ENCODE results near the gene TSPAN11.

The TSPAN11 gene

GRCh38 chr12:30961030-30961429, 34.5 kb downstream of the TSPAN11 start:
- DNase-seq (ENCODE audit: low read depth): no peak

- DNase-seq (ENCODE audit: low read depth): no peak
These were observed 35.5 kb downstream of the TSPAN11 start for GRCh38 chr12:30962047-30962446.

GRCh38 chr12:30963709-30964564, 37.4 kb downstream of the TSPAN11 start:
- no peak for DNase-seq (ENCODE audit: low read depth)

DNA sequence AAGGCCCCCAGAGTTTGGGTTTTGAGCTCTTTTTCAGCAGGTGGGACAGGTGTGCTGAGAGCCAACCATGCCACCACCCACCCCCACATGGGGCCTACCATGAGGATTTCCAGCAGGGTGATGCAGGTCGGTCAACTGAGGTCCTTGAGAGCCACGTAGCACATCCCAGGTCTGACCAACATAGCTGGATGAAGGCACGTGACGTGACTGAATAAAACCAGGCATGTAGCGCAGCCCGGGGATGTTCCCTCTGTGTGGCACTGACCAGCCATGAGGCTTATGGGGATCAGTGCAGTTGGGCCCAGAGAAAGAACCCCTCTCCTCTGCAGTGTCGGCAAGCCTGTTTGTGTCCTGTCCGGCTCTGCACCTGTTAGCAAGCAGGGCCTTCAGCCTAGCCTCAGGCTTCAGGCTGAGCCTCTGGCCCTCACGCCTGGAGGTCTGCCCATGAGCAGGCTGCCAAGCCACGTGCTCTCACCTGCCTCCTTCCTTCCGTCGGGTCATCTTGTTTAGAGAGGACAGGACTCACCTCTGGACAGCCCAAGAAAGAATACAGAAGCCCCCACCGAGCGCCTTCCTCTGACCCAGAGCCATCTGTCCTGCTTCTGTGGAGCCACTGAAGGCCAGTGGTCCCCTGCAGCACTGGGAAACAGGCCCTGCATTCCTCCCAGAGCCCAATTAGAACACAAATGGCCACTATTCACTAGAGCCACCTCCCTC, 38.5 kb downstream of the TSPAN11 start:
- no peak for DNase-seq (ENCODE audit: low read depth)

- no peak for DNase-seq (ENCODE audit: low read depth)
These were observed 39.1 kb downstream of the TSPAN11 start for GRCh38 chr12:30965613-30965985.

DNA sequence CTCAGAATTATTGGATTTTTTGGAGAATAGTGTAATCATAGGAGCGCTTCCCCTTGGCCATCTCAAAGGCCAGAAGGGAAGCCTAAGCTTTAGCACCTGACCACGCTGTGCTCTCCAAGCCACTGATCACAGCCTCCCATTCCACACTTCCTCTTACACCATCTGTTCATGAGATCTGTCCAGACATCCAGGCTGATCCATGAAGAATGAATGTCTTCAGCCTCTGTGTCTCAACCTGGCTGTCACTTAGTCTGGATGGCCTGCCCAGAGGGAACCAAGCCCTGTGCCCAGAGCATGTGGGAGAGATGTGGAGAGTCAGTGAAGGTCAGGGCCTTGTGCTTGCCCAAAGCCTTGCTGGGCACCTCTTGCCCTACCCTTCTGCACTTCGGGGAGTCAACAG, 40.5 kb downstream of the TSPAN11 start:
- DNase-seq (ENCODE audit: low read depth): no peak

GRCh38 chr12:30968211-30968610, 41.7 kb downstream of the TSPAN11 start:
- DNase-seq (ENCODE audit: low read depth): no peak

GRCh38 chr12:30969006-30969405, 42.5 kb downstream of the TSPAN11 start:
- no peak for DNase-seq (ENCODE audit: low read depth)

- DNase-seq (ENCODE audit: low read depth): no peak
These were observed 43.3 kb downstream of the TSPAN11 start for GRCh38 chr12:30969606-30970395.

DNA sequence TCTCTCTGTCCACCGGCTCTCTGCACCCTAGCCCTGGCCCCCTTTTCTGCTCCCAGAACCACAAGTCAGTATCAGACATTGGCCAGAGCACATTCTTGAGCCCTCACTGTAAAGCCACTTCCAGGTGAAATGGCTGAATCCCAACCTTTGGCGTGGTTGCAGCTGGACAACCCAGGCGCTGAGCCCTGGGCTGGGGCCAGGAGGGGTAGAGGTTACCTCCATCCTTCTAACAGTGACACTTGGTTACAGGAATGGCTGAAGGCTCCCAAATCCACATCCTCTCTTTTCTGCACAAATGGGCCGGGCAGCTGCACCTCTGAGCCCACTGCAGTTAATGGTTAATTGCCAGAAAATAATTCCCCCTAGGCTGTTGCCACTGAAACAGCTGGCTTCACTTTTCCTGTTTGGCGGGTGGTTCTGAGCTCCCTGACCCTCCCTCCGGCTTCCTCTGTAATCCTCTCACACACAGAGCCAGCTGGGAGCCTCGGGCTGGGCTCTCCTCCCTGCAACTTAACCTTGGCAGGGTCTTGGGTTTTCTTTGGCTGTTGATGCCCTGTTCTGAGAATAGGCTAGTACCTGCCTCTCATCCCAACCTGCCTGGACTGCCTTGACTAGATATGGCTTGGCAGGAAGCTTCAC, 44.1 kb downstream of the TSPAN11 start:
- no peak for DNase-seq (ENCODE audit: low read depth)

- DNase-seq (ENCODE audit: low read depth): no peak
These were observed 45.5 kb downstream of the TSPAN11 start for GRCh38 chr12:30972035-30972434.

DNA sequence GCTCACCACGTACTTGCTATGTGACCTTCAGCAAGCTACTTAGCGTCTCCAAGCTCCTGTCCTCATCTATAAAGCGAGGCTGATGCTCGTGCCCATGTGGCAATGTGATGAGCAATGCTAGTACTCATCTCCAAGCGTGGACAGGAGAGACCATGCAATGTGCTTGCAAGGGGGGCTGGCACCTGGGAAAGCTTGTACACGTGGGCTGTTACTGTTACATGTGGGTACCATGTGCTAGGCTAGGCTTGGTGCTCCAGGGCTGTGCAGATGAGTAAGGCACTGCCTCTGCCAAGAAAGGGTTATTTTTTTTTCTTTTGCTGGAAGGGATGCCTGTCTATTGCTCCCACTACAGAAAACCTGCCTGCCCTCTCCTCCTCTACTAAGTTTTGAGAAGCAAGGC, 46.6 kb downstream of the TSPAN11 start:
- no peak for DNase-seq (ENCODE audit: low read depth)

GRCh38 chr12:30973830-30974229, 47.3 kb downstream of the TSPAN11 start:
- no peak for DNase-seq (ENCODE audit: low read depth)

DNA sequence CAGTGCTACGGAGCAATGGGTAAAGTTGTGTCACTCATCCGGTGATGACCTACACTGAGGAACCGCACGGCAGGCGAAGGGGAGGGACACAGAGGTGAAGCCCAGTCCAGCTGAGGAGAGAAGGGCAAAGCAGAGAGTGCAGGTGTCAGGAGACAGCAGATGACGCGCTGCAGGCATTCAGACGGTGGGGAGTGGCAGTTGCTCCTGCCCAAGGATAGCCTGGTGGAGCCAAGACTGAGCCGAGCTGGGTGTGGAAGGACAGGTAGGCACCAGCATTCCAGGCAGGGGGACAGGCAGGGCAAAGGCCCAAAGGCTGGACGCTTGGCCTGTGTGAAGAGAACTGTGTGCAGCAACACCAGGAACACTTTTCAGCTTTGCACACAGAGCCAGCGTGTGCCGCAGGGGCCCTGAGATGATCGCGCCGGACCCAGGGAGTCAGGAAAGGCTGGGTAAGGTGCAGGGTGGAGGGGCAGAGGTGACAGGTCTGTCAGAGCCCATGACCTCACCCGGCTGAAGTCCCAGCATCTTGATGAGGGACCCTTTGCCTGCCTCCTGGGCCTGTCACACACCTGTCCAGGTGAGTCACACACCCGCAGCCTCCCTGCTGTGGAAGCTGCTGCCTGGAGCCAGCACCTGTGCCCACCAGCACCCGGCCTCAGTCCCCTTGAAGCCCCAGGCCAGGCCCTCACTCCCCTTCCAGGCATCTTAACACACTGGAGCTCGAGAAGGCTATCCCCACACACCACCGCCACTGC, 48.4 kb downstream of the TSPAN11 start:
- DNase-seq (ENCODE audit: low read depth): no peak

GRCh38 chr12:30975581-30975980, 49.0 kb downstream of the TSPAN11 start:
- DNase-seq (ENCODE audit: low read depth): no peak

GRCh38 chr12:30976206-30976605, 49.7 kb downstream of the TSPAN11 start:
- DNase-seq (ENCODE audit: low read depth): no peak

GRCh38 chr12:30977124-30977523, 50.6 kb downstream of the TSPAN11 start:
- DNase-seq (ENCODE audit: low read depth): no peak

- DNase-seq (ENCODE audit: low read depth): no peak
These were observed 51.2 kb downstream of the TSPAN11 start for GRCh38 chr12:30977537-30978349.

DNA sequence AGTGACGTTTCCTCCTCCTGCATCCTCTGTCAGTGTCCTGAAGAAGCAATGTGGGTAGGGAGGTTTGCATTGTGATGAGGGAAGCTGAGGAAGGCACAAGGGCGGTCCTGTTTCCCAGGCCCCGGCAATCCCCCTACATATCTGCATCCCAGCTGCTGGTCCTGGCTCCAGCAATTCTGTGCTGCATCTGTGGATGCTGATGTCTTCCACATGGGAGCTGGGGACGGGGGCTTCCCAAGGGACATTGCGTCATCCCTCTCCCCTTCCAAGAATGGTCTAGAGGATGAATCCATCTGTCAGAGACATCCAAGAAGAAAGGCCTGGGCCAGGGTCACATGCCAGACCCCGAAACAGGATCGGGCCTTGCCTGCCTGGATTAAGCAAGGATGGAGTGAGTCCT, 52.1 kb downstream of the TSPAN11 start:
- DNase-seq (ENCODE audit: low read depth): no peak
